ENCODE measurements around the gene CSTPP1. TPM values are rescaled to one million over a fixed set of nuclear protein-coding genes. Genes with fewer than 3 reads are reported as not detected.

Gene CSTPP1
- total and polyA plus RNA-seq, 2 of the 8 experiments (the other 6 are each of a cell fraction or from before 2014, with no cell fraction given) = 24.2 to 28.7 TPM

DNA sequence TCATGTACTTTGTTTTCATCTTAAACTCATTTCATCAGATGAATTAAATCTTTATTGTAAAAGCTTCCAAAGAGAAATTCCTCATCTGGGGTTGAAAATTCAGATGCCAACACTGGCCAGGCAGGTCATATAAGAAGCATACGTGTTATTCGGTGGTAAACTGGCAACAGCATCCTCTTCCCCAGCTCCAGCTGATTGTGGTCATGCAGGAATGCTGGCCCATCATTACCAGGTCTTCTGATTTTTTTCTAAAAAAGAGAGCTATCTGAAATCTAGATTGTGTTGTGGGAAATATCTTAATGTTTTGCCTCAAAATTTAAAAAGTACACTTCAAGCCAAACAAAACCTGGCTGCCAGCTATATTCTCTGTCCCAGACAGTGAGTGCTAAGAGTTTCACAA, 186.5 kb downstream of the CSTPP1 start:
- H4K5ac ChIP-seq (ENCODE audit: insufficient read length, low read depth, low read length) = no peak overlapping the region

More for the DNA sequence above, 186.5 kb downstream of the CSTPP1 start:
- H3K79me1 ChIP-seq (ENCODE audit: low read depth, low read length) = no peaks in the 10 kb centered on the region
- no peaks in the 10 kb centered on the region for H4K20me1 ChIP-seq (replicated peaks in 1 of 2; ENCODE audit: control insufficient read depth in 1 of 2, insufficient read depth in 2 of 2, low read length in 2 of 2)
- WGBS, 2 experiments (ENCODE audit: extremely low coverage in 1 of 2, insufficient coverage in 1 of 2, insufficient read length in 1 of 2, insufficient replicate concordance in 2 of 2, low coverage in 1 of 2, low lambda C conversion rate in 2 of 2, missing lambda C conversion rate in 1 of 2) = 94% methylated on average over 2 of the region's 2 CpGs; no CpG with 5 or more reads in 1 of the 2 experiments
- no peak overlapping the region for H3K27ac ChIP-seq (ENCODE audit: low read depth, low read length)
- no peak overlapping the region for H3K18ac ChIP-seq (ENCODE audit: extremely low read depth, low read length)
- H3K4me1 ChIP-seq (replicated peaks in 1 of 4; ENCODE audit: control insufficient read depth in 3 of 4, insufficient read depth in 4 of 4, low read length in 3 of 4) = peaks cover 0 to 5% (median 0%) of the 10 kb centered on the region in 4 experiments; a peak in 2 of 7 replicates
- H2AK5ac ChIP-seq (ENCODE audit: low read depth, low read length) = no peak overlapping the region
- H2BK15ac ChIP-seq (ENCODE audit: low read length) = no peak overlapping the region
- no peaks in the 10 kb centered on the region for H3K79me2 ChIP-seq (ENCODE audit: control insufficient read depth in 1 of 2, insufficient read depth in 2 of 2, low read length in 2 of 2)
- no peak for FAIRE-seq
- no peak overlapping the region for H4K91ac ChIP-seq (replicated peaks; ENCODE audit: insufficient read length, low read length)
- H3K9me3 ChIP-seq (ENCODE audit: insufficient read depth in 2 of 2, low read depth in 1 of 2, low read length in 1 of 2) = peaks cover 0 to 2% of the 10 kb centered on the region in 2 experiments; a peak in 1 of 4 replicates
- H2BK20ac ChIP-seq (ENCODE audit: low read length) = no peak overlapping the region
- H2BK12ac ChIP-seq (ENCODE audit: low read depth, low read length) = no peak overlapping the region
- no peak overlapping the region for H3K9ac ChIP-seq (replicated peaks in 1 of 4; ENCODE audit: extremely low read depth in 1 of 4, low read depth in 3 of 4, low read length in 3 of 4)
- no peak overlapping the region for H3K4me2 ChIP-seq (ENCODE audit: insufficient read depth in 1 of 2, low read depth in 2 of 2, low read length in 2 of 2)
- CTCF ChIA-PET (ENCODE audit: partially characterized antibody) = interaction anchor here (0.6 kb wide), 2 partner anchors 62 to 142 kb away, joined by 3 to 8 read pairs; no protein-coding TSS in a partner anchor
- TF ChIP-seq TEAD4 (IDR thresholded peaks at IDR 0.05; ENCODE audit: low read depth, low read length) (no peak), SIX5 (IDR thresholded peaks at IDR 0.05; ENCODE audit: low read depth, low read length) (no peak), ASH2L (IDR thresholded peaks at IDR 0.05; ENCODE audit: low read length) (no peak), CHD1 (IDR thresholded peaks at IDR 0.05; ENCODE audit: low read depth, low read length) (no peak), JUN (IDR thresholded peaks at IDR 0.05; ENCODE audit: low read depth, low read length) (no peak), BACH1 (IDR thresholded peaks at IDR 0.05; ENCODE audit: low read length) (no peak), HDAC2 (IDR thresholded peaks at IDR 0.05; ENCODE audit: borderline replicate concordance in 1 of 2, low read depth in 2 of 2, low read length in 2 of 2) (no peak)
- no peak overlapping the region for H2BK120ac ChIP-seq (replicated peaks; ENCODE audit: low read depth, low read length)
- H3K23me2 ChIP-seq (ENCODE audit: low read depth, low read length) = no peaks in the 10 kb centered on the region
- H3K36me3 ChIP-seq (ENCODE audit: control insufficient read depth in 2 of 4, insufficient read depth in 4 of 4, low read length in 3 of 4) = no peaks in the 10 kb centered on the region
- no peak for DNase-seq (ENCODE audit: low read depth in 1 of 2, low spot score in 2 of 2)
- no peaks in the 10 kb centered on the region for H3K27me3 ChIP-seq (replicated peaks in 1 of 4; ENCODE audit: control insufficient read depth in 3 of 4, extremely low read depth in 1 of 4, insufficient read depth in 3 of 4, low read length in 3 of 4)
- no peak overlapping the region for H4K8ac ChIP-seq (ENCODE audit: extremely low read depth, insufficient read depth, low read length)
- no peak overlapping the region for H3K56ac ChIP-seq (replicated peaks; ENCODE audit: insufficient read length, low read depth, low read length)
- no peak overlapping the region for H2AFZ ChIP-seq (ENCODE audit: low read length)
- POLR2A ChIA-PET (ENCODE audit: partially characterized antibody) = no interaction called here
- no peak overlapping the region for H2BK5ac ChIP-seq (ENCODE audit: low read depth, low read length)
- H3K23ac ChIP-seq (ENCODE audit: insufficient read length) = no peak overlapping the region
- H3K4ac ChIP-seq (replicated peaks; ENCODE audit: insufficient read length, low read depth, low read length) = no peak overlapping the region
- H3K4me3 ChIP-seq (ENCODE audit: extremely low read depth in 1 of 4, insufficient read depth in 2 of 4, low read depth in 3 of 4, low read length in 4 of 4) = no peak overlapping the region
- H3K14ac ChIP-seq (ENCODE audit: insufficient read length) = no peak overlapping the region
